Measurements from ENCODE around the gene C4B. TPM values are rescaled to one million over a fixed set of nuclear protein-coding genes. Genes with fewer than 3 reads are reported as not detected.
"Not testable (repeated sequence)": the region's sequence is repeated elsewhere in the genome, so short reads cannot be mapped to it uniquely, and the experiment has no call there.

The C4B gene
- total RNA-seq (47.4 TPM), polyA plus RNA-seq (262 TPM)
- long read RNA-seq, donor 1, result 0 reads
- long read RNA-seq, donor 2, result 0 reads
- long read RNA-seq, donor 3, full-length matches to known transcripts, result 1 of 1 reads
- long read RNA-seq, donor 3, partial matches to known transcripts, result 0 of 1 reads
- long read RNA-seq, donor 3, other reads (novel, unspliced or antisense), result 0 of 1 reads
- long read RNA-seq, donor 4, full-length matches to known transcripts, result 1 of 1 reads
- long read RNA-seq, donor 4, partial matches to known transcripts, result 0 of 1 reads
- long read RNA-seq, donor 4, other reads (novel, unspliced or antisense), result 0 of 1 reads
- long read RNA-seq, donor 5, full-length matches to known transcripts, result 2 of 10 reads
- long read RNA-seq, donor 5, partial matches to known transcripts, result 8 of 10 reads
- long read RNA-seq, donor 5, other reads (novel, unspliced or antisense), result 0 of 10 reads
- long read RNA-seq, donor 6, full-length matches to known transcripts, result 1 of 1 reads
- long read RNA-seq, donor 6, partial matches to known transcripts, result 0 of 1 reads
- long read RNA-seq, donor 6, other reads (novel, unspliced or antisense), result 0 of 1 reads
- long read RNA-seq, donor 7, full-length matches to known transcripts, result 4 of 11 reads
- long read RNA-seq, donor 7, partial matches to known transcripts, result 7 of 11 reads
- long read RNA-seq, donor 7, other reads (novel, unspliced or antisense), result 0 of 11 reads
- long read RNA-seq, donor 8, result 0 reads
- long read RNA-seq, donor 9, result 0 reads
- long read RNA-seq, donor 10, result 0 reads

GRCh38 chr6:32014547-32014946 lies at the start of gene C4B:
Gene C4B, plus strand, starts transcription at chr6:32014795. Its CDS starts 51 bp downstream, at chr6:32014846.
- not testable (repeated sequence) for H3K4me3 ChIP-seq (ENCODE audit: low read length in 2 of 2); H3K36me3 ChIP-seq (ENCODE audit: control insufficient read depth in 2 of 2, insufficient read depth in 2 of 2, low read length in 1 of 2); H3K27ac ChIP-seq (ENCODE audit: low read depth in 1 of 2, low read length in 1 of 2); DNase-seq (ENCODE audit: low read depth in 6 of 9, low spot score in 9 of 9); H3K27me3 ChIP-seq (ENCODE audit: control insufficient read depth in 2 of 2, insufficient read depth in 1 of 2, low read length in 1 of 2); H3K9me3 ChIP-seq (ENCODE audit: control insufficient read depth in 2 of 2, insufficient read depth in 1 of 2, low read length in 1 of 2); H3K4me1 ChIP-seq (ENCODE audit: control insufficient read depth in 2 of 2, insufficient read depth in 2 of 2, low read length in 2 of 2)
- no CpG with 5 or more reads among the region's 6 CpGs for WGBS

- H3K36me3 ChIP-seq (ENCODE audit: control insufficient read depth in 2 of 2, insufficient read depth in 2 of 2, low read length in 1 of 2), result peaks cover 93% of the 10 kb centered on the region in 2 donors
- peaks cover 3 to 5% of the 10 kb centered on the region in 2 donors for H3K4me1 ChIP-seq (ENCODE audit: control insufficient read depth in 2 of 2, insufficient read depth in 2 of 2, low read length in 2 of 2)
- no peaks in the 10 kb centered on the region for H3K27me3 ChIP-seq (ENCODE audit: control insufficient read depth in 2 of 2, insufficient read depth in 1 of 2, low read length in 1 of 2)
- no peaks in the 10 kb centered on the region for H3K9me3 ChIP-seq (ENCODE audit: control insufficient read depth in 2 of 2, insufficient read depth in 1 of 2, low read length in 1 of 2)
- 97% methylated on average over 13 of the region's 13 CpGs for WGBS
- no peak overlapping the region for H3K27ac ChIP-seq (ENCODE audit: low read depth in 1 of 2, low read length in 1 of 2)
- no peak for DNase-seq (ENCODE audit: low read depth in 6 of 9, low spot score in 9 of 9)
- H3K4me3 ChIP-seq (ENCODE audit: low read length in 2 of 2), result no peak overlapping the region
Observed at GRCh38 chr6:31965700-31966099, 48.9 kb upstream of the C4B start.

GRCh38 chr6:31966506-31966905 lies 48.1 kb upstream of the C4B start:
- peaks cover 10 to 13% of the 10 kb centered on the region in 2 donors for H3K4me1 ChIP-seq (ENCODE audit: control insufficient read depth in 2 of 2, insufficient read depth in 2 of 2, low read length in 2 of 2)
- H3K27me3 ChIP-seq (ENCODE audit: control insufficient read depth in 2 of 2, insufficient read depth in 1 of 2, low read length in 1 of 2), result no peaks in the 10 kb centered on the region
- no peaks in the 10 kb centered on the region for H3K9me3 ChIP-seq (ENCODE audit: control insufficient read depth in 2 of 2, insufficient read depth in 1 of 2, low read length in 1 of 2)
- no peak overlapping the region for H3K4me3 ChIP-seq (ENCODE audit: low read length in 2 of 2)
- H3K36me3 ChIP-seq (ENCODE audit: control insufficient read depth in 2 of 2, insufficient read depth in 2 of 2, low read length in 1 of 2), result peaks cover 85 to 86% of the 10 kb centered on the region in 2 donors
- DNase-seq (ENCODE audit: low read depth in 6 of 9, low spot score in 9 of 9), result no peak
- H3K27ac ChIP-seq (ENCODE audit: low read depth in 1 of 2, low read length in 1 of 2), result no peak overlapping the region
- WGBS, result 98% methylated on average over 7 of the region's 7 CpGs

GRCh38 chr6:31966997-31967925 lies 47.3 kb upstream of the C4B start:
- Histone ChIP-seq H3K9me3 (ENCODE audit: control insufficient read depth in 2 of 2, insufficient read depth in 1 of 2, low read length in 1 of 2) (peaks cover 0 to 3% of the 10 kb centered on the region in 2 donors), H3K4me3 (ENCODE audit: low read length in 2 of 2) (no peak overlapping the region), H3K36me3 (ENCODE audit: control insufficient read depth in 2 of 2, insufficient read depth in 2 of 2, low read length in 1 of 2) (peaks cover 78 to 79% of the 10 kb centered on the region in 2 donors), H3K4me1 (ENCODE audit: control insufficient read depth in 2 of 2, insufficient read depth in 2 of 2, low read length in 2 of 2) (peaks cover 12 to 17% of the 10 kb centered on the region in 2 donors), H3K27ac (ENCODE audit: low read depth in 1 of 2, low read length in 1 of 2) (no peak overlapping the region), H3K27me3 (ENCODE audit: control insufficient read depth in 2 of 2, insufficient read depth in 1 of 2, low read length in 1 of 2) (no peaks in the 10 kb centered on the region)
- no peak for DNase-seq (ENCODE audit: low read depth in 6 of 9, low spot score in 9 of 9)
- 95% methylated on average over 10 of the region's 10 CpGs for WGBS

GRCh38 chr6:31967926-31968320 lies 46.7 kb upstream of the C4B start:
- Histone ChIP-seq H3K4me3 (ENCODE audit: low read length in 2 of 2) (no peak overlapping the region), H3K9me3 (ENCODE audit: control insufficient read depth in 2 of 2, insufficient read depth in 1 of 2, low read length in 1 of 2) (peaks cover 1 to 3% of the 10 kb centered on the region in 2 donors), H3K27me3 (ENCODE audit: control insufficient read depth in 2 of 2, insufficient read depth in 1 of 2, low read length in 1 of 2) (no peaks in the 10 kb centered on the region), H3K36me3 (ENCODE audit: control insufficient read depth in 2 of 2, insufficient read depth in 2 of 2, low read length in 1 of 2) (peaks cover 72% of the 10 kb centered on the region in 2 donors), H3K4me1 (ENCODE audit: control insufficient read depth in 2 of 2, insufficient read depth in 2 of 2, low read length in 2 of 2) (peaks cover 16 to 22% of the 10 kb centered on the region in 2 donors), H3K27ac (ENCODE audit: low read depth in 1 of 2, low read length in 1 of 2) (no peak overlapping the region)
- 95% methylated on average over 3 of the region's 3 CpGs for WGBS
- DNase-seq (ENCODE audit: low read depth in 6 of 9, low spot score in 9 of 9), result no peak

- Histone ChIP-seq H3K27me3 (ENCODE audit: control insufficient read depth in 2 of 2, insufficient read depth in 1 of 2, low read length in 1 of 2) (no peaks in the 10 kb centered on the region), H3K9me3 (ENCODE audit: control insufficient read depth in 2 of 2, insufficient read depth in 1 of 2, low read length in 1 of 2) (peaks cover 1 to 3% of the 10 kb centered on the region in 2 donors), H3K4me3 (ENCODE audit: low read length in 2 of 2) (no peak overlapping the region), H3K4me1 (ENCODE audit: control insufficient read depth in 2 of 2, insufficient read depth in 2 of 2, low read length in 2 of 2) (peaks cover 18 to 24% of the 10 kb centered on the region in 2 donors), H3K36me3 (ENCODE audit: control insufficient read depth in 2 of 2, insufficient read depth in 2 of 2, low read length in 1 of 2) (peaks cover 68% of the 10 kb centered on the region in 2 donors), H3K27ac (ENCODE audit: low read depth in 1 of 2, low read length in 1 of 2) (no peak overlapping the region)
- DNase-seq (ENCODE audit: low read depth in 6 of 9, low spot score in 9 of 9), result no peak
- WGBS, result 96% methylated on average over 11 of the region's 11 CpGs
Observed at GRCh38 chr6:31968326-31968725, 46.3 kb upstream of the C4B start.

GRCh38 chr6:31968791-31969711 lies 45.5 kb upstream of the C4B start:
- 94% methylated on average over 23 of the region's 23 CpGs for WGBS
- DNase-seq (ENCODE audit: low read depth in 6 of 9, low spot score in 9 of 9), result no peak
- H3K4me3 ChIP-seq (ENCODE audit: low read length in 2 of 2), result no peak overlapping the region
- peaks cover 18 to 24% of the 10 kb centered on the region in 2 donors for H3K4me1 ChIP-seq (ENCODE audit: control insufficient read depth in 2 of 2, insufficient read depth in 2 of 2, low read length in 2 of 2)
- H3K9me3 ChIP-seq (ENCODE audit: control insufficient read depth in 2 of 2, insufficient read depth in 1 of 2, low read length in 1 of 2), result peaks cover 1 to 3% of the 10 kb centered on the region in 2 donors
- peaks cover 60 to 61% of the 10 kb centered on the region in 2 donors for H3K36me3 ChIP-seq (ENCODE audit: control insufficient read depth in 2 of 2, insufficient read depth in 2 of 2, low read length in 1 of 2)
- H3K27me3 ChIP-seq (ENCODE audit: control insufficient read depth in 2 of 2, insufficient read depth in 1 of 2, low read length in 1 of 2), result no peaks in the 10 kb centered on the region
- H3K27ac ChIP-seq (ENCODE audit: low read depth in 1 of 2, low read length in 1 of 2), result no peak overlapping the region
